ENCODE results near the gene NUDCD3.

NUDCD3 gene

GRCh38 chr7:44381494-44382220, 108.8 kb downstream of the NUDCD3 start:
- peak overlapping the region; percentile 88 for H3K27ac ChIP-seq
- TF ChIP-seq CTCF (conservative IDR thresholded peaks at IDR 0.05; ENCODE audit: low read depth), result no peak
- CTCF ChIA-PET, result interaction anchor here (0.6 kb wide), 1 partner anchor 141 kb away, joined by 3 read pairs; no protein-coding TSS in a partner anchor
- no peak for DNase-seq (ENCODE audit: low spot score)
- POLR2A ChIA-PET (ENCODE audit: low non-redundant PET), result no interaction called here

DNA sequence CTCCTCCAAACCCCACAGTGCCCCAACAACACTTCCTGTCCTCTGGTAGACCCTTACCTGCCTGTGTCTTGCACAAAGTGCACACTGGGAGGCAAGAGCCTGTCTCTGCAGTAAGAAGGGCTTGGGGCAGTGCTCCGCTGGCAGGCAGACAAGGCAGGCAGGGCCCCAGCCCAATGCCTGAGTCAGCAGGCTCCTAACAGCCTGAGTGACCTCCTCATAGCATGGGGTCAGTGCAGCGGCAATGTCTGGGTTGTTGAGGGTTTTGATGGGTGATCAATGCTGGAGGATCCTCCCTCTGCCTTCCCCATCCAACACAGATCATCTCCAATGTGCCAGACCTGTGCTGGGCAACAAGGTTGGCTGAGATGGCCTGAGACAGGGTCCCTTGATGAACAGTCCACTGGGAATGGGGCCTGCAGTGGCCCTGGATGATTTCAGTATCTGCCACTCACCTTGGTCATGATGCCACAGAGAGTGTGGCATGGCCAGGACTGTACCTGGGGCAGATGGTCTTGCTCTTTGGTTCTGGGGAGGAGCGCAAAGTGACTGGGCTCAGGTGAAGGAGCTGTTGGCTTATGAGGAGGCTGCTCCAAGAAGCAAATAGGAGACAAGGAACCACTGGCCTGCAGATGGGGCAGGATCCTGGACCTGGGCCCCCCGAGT, 109.5 kb downstream of the NUDCD3 start:
- peak overlapping the region; percentile 88 for H3K27ac ChIP-seq
- DNase-seq (ENCODE audit: low spot score), result no peak
- TF ChIP-seq CTCF (conservative IDR thresholded peaks at IDR 0.05; ENCODE audit: low read depth), result no peak
- ChIA-PET CTCF (interaction anchor here (0.6 kb wide), 1 partner anchor 140 kb away, joined by 3 read pairs; no protein-coding TSS in a partner anchor), POLR2A (ENCODE audit: low non-redundant PET) (no interaction called here)

GRCh38 chr7:44380189-44380830, 110.1 kb downstream of the NUDCD3 start:
- ChIA-PET POLR2A (ENCODE audit: low non-redundant PET) (no interaction called here), CTCF (interaction anchor here (0.6 to 1.3 kb wide), 2 partner anchors 65 to 139 kb away, joined by 5 read pairs; no protein-coding TSS in a partner anchor)
- no peak for DNase-seq (ENCODE audit: low spot score)
- no peak for TF ChIP-seq CTCF (conservative IDR thresholded peaks at IDR 0.05; ENCODE audit: low read depth)
- H3K27ac ChIP-seq, result peak overlapping the region; percentile 88

- H3K27ac ChIP-seq, result peak overlapping the region; percentile 88
- DNase-seq (ENCODE audit: low spot score), result no peak
- ChIA-PET CTCF (interaction anchor here (0.6 to 1.3 kb wide), 2 partner anchors 64 to 139 kb away, joined by 5 read pairs; no protein-coding TSS in a partner anchor), POLR2A (ENCODE audit: low non-redundant PET) (no interaction called here)
- TF ChIP-seq CTCF (conservative IDR thresholded peaks at IDR 0.05; ENCODE audit: low read depth), result no peak
These were observed 110.9 kb downstream of the NUDCD3 start for GRCh38 chr7:44379366-44380188.

- H3K27ac ChIP-seq, result peak overlapping the region; percentile 88; the same call in 1 of the 2 replicates
- CTCF ChIA-PET, result interaction anchor here (1.3 kb wide), 1 partner anchor 138 kb away, joined by 5 read pairs; no protein-coding TSS in a partner anchor
These were observed 111.7 kb downstream of the NUDCD3 start for GRCh38 chr7:44378744-44379143.

More at GRCh38 chr7:44378744-44379143, 111.7 kb downstream of the NUDCD3 start:
- peak; percentile 83 for DNase-seq (ENCODE audit: low spot score)
- POLR2A ChIA-PET (ENCODE audit: low non-redundant PET), result no interaction called here
- TF ChIP-seq CTCF (conservative IDR thresholded peaks at IDR 0.05; ENCODE audit: low read depth), result no peak

All from RWPE1 (cell line).